NB4 (cell line): Measurements from ENCODE around the gene OARD1.

Experiments
- DNase-seq: peaks from one replicate; pipeline ENCODE4 v3.0.0; 2010; ENCODE audit warnings: low read depth
- H3K4me3 ChIP-seq: one replicate; pipeline ENCODE4 v1.5.1; 2011; ENCODE audit warnings: mild to moderate bottlenecking, low read depth, low read length, moderate library complexity
- MYC ChIP-seq: IDR thresholded peaks from 2 replicates; pipeline ENCODE4 v1.6.1; 2011; ENCODE audit warnings: low read depth, low read length
- POLR2A ChIP-seq: IDR thresholded peaks from 2 replicates; pipeline ENCODE4 v1.6.1; 2011; ENCODE audit warnings: mild to moderate bottlenecking; ENCODE audit not compliant: insufficient read length; ENCODE audit errors: extremely low read depth
- TF ChIP-seq, protein P1 (sequence below): IDR thresholded peaks from one replicate; pipeline ENCODE4 v1.5.1; 2012; ENCODE audit warnings: low read depth, low read length
- TF ChIP-seq, protein P2 (sequence below): IDR thresholded peaks from 2 replicates; pipeline ENCODE4 v1.6.1; 2011; ENCODE audit warnings: low read depth, low read length

The OARD1 gene

DNA sequence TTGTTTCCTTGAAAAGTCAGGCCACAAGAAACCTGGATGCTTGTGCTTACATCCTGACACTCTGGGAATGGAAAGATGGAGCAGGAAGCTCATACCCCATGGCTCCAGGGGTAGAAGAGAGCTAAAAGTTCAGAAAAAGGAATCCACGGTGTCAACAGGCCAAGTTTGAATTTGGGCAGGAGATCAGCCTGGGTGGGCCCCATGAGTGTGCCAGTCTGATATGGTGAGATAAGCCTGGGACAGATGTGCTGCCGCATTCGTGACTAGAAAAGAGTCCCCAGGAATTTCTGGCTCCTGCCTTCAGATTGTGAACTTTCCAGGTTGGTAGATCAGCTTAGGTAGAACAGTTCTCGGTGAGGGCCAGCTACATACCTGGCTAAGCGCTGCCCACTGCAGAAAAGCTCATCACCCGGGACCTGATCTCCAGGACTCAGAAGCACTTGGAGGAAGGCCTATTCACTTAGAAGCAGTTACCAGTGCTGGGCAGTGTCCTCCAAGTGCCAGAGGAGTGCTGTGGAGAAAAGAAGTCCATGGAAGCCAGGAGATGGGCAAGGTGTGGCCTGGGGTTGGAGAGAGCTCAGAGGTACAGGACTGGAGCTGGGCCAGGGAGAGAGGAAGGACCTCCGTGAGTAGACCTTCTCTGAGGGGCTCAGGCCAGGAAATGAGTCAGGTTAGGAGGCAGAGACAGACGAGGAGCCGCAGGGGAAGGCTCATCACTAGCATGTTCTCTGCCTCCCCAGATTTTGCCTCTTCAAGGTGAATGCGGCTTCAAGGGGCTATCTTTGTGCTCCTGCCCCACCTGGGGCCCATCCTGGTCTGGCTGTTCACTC is 29.7 kb downstream of the OARD1 start, which contains the start of gene TSPO2:
TSS of gene TSPO2 (plus strand) at position 242 of the 830 bp plus-strand sequence. CDS start at position 761, 519 bp downstream.
- no peak within 1 kb of the TSS for H3K4me3 ChIP-seq
- TF ChIP-seq, protein P1, sequence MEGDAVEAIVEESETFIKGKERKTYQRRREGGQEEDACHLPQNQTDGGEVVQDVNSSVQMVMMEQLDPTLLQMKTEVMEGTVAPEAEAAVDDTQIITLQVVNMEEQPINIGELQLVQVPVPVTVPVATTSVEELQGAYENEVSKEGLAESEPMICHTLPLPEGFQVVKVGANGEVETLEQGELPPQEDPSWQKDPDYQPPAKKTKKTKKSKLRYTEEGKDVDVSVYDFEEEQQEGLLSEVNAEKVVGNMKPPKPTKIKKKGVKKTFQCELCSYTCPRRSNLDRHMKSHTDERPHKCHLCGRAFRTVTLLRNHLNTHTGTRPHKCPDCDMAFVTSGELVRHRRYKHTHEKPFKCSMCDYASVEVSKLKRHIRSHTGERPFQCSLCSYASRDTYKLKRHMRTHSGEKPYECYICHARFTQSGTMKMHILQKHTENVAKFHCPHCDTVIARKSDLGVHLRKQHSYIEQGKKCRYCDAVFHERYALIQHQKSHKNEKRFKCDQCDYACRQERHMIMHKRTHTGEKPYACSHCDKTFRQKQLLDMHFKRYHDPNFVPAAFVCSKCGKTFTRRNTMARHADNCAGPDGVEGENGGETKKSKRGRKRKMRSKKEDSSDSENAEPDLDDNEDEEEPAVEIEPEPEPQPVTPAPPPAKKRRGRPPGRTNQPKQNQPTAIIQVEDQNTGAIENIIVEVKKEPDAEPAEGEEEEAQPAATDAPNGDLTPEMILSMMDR: no peak
- no peak for TF ChIP-seq MYC
- TF ChIP-seq, protein P2, sequence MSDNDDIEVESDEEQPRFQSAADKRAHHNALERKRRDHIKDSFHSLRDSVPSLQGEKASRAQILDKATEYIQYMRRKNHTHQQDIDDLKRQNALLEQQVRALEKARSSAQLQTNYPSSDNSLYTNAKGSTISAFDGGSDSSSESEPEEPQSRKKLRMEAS: no peak
- TF ChIP-seq POLR2A: no peak
- no peak for DNase-seq

DNA sequence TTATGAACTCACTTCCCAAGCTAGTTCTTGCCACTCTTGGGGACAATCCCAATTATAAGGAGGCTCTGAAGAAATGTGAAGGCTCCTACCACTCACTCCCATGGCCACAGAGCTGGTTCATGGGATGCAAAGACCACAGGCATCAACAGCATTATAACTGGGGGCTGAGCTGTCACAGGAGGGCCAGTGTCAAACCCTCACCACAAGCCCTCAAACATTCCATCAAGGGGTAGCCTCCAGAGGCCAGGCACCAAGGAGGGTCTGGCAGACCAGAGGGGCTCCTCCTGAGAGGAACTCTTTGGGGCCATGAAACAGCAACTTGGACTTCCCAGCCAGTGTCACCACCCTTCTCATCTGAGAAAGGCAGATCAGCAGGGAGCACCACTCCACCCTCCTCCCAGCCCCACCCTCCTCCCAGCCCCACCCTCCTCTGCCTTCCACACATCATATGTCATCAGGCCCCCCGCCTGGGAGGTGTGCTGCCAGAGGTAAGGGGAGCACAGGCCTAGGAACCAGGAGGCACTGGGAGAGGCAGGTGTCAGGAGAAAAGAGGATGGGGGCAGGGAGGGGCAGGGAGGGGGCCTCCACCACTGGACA is 31.1 kb downstream of the OARD1 start:
- DNase-seq: no peak
- TF ChIP-seq, protein P1: no peak
- no peak for TF ChIP-seq MYC
- TF ChIP-seq POLR2A: no peak
- TF ChIP-seq, protein P2: no peak
- no peak overlapping the region for H3K4me3 ChIP-seq

DNA sequence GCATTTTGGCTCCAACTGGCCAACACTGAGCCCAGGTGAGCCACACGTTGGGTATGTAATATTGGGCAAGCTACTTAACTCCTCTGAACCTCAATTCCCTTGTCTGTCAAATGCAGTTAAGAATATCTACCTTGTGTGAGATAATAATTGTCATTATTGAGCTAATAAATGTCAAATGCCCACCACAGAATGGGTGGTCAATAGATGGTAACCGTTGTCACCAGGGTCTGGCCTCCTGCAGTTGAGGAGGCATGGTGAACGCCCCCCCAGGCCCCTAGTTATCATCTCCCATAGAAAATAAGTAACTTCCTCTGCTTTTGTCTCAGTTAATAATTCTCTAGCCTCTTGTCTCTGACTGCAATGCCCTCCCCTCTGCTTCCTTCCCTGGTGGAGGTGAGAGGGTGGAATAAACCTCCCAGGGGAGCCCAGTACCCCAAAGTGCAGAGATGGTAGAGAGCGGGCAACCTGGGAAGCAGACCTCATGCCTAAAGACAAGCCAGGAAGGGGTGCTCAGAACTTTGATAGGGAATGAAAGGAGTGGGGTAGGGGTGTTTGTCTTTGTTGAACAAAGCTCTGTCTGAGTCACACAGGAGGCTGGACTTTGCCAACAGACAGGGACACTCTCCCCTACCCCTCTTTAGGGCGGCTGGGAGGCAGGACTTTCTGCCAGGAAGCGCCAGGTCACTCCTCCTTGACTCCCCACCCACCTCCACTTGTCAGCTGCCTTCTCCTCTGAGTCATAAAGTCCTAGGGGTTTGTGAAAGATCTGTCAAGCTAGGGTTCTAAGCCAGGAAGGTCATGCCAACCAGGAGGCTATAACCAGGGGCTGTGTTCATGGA is 31.8 kb downstream of the OARD1 start:
- TF ChIP-seq, protein P1: no peak
- no peak for TF ChIP-seq MYC
- TF ChIP-seq, protein P2: no peak
- no peak for TF ChIP-seq POLR2A
- peak; percentile 52 for DNase-seq
- no peak overlapping the region for H3K4me3 ChIP-seq

DNA sequence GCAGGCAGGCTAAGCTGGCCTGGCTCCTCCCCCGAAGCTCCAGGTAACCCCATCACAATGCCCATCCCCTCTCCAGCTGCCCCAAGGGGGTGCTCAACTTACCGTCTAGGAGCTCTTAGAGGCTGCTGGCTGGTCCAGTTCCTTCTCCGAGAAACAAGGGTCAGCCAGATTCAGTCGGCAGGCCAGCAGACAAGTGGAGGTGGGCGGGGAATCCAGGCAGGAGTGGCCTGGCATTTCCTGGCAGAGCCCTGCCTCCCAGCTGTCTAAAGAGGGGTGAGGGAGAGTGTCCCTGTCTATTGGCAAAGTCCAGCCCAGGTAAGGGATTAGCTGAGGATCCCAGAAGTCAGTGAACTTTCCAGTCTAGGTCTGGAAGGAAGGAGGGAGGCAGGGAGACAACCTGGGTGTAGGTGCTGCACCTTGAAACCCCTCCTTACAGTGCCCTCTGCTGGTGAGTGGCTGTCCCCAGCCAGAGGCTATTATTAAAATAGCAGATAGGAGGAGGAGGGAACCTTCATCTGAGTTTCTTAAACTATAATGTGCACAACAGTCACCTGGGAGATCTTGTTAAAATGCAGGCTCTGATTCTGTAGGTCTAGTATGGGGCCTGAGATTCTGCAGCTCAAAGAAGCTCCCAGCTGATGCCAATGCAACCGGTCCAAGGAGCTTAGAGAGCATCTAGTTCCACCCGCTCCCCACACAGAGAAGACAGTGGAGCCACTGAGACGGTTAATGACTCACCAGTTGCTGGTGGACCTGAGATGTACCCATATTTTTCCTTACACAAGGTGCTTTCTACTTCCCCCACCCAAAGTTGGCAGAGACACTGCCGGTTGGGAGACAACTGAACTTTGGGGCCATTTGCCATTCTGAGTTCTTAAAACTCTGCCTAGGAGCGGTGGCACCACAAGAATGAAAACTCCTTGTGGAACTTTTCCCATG is 32.8 kb downstream of the OARD1 start, which contains the start of gene UNC5CL:
TSS of gene UNC5CL (minus strand) at position 162 of the 939 bp plus-strand sequence. CDS start 4,147 bp downstream, outside the sequence.
- DNase-seq: peak; percentile 42
- TF ChIP-seq, protein P2: no peak
- TF ChIP-seq, protein P1: peak; percentile 85
- no peak for TF ChIP-seq POLR2A
- no peak within 1 kb of the TSS for H3K4me3 ChIP-seq
